ENCODE data around the gene MARCHF9. TPM values are rescaled to one million over a fixed set of nuclear protein-coding genes. Genes with fewer than 3 reads are reported as not detected.
A peak's percentile ranks its signal among the peaks of the same experiment; 100 is the strongest.

Gene MARCHF9
- total RNA-seq, 1 donor = 2.6 TPM

DNA sequence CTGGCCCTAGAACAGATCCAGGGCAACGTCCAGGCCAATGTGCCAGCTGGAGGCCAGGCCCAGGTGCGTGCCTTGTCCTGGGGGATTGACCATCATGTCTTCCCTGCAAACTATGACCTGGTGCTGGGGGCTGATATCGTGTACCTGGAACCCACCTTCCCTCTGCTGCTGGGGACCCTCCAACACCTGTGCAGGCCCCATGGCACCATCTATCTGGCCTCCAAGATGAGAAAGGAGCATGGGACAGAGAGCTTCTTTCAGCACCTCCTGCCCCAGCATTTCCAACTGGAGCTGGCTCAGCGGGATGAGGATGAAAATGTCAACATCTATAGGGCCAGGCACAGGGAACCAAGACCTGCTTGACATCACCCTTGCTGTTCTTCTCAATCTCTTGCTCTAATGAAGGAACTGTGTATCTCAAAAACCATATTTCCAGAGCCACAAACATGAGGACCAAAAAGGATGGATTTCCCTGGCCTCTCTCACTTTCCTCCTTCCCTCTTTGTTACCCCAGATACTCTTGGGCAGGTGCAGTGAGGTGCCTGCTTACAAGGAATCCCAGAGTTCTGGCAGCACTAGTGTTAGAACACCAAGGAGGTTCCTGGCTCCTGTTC lies 25.5 kb downstream of the MARCHF9 start:
- TF ChIP-seq, protein P1, sequence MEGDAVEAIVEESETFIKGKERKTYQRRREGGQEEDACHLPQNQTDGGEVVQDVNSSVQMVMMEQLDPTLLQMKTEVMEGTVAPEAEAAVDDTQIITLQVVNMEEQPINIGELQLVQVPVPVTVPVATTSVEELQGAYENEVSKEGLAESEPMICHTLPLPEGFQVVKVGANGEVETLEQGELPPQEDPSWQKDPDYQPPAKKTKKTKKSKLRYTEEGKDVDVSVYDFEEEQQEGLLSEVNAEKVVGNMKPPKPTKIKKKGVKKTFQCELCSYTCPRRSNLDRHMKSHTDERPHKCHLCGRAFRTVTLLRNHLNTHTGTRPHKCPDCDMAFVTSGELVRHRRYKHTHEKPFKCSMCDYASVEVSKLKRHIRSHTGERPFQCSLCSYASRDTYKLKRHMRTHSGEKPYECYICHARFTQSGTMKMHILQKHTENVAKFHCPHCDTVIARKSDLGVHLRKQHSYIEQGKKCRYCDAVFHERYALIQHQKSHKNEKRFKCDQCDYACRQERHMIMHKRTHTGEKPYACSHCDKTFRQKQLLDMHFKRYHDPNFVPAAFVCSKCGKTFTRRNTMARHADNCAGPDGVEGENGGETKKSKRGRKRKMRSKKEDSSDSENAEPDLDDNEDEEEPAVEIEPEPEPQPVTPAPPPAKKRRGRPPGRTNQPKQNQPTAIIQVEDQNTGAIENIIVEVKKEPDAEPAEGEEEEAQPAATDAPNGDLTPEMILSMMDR (IDR thresholded peaks at IDR 0.05; ENCODE audit: insufficient read depth, low read depth, low read length) = no peak
- DNase-seq (ENCODE audit: low read depth) = no peak
- no peak overlapping the region for H3K4me3 ChIP-seq (ENCODE audit: low read depth, low read length)

DNA sequence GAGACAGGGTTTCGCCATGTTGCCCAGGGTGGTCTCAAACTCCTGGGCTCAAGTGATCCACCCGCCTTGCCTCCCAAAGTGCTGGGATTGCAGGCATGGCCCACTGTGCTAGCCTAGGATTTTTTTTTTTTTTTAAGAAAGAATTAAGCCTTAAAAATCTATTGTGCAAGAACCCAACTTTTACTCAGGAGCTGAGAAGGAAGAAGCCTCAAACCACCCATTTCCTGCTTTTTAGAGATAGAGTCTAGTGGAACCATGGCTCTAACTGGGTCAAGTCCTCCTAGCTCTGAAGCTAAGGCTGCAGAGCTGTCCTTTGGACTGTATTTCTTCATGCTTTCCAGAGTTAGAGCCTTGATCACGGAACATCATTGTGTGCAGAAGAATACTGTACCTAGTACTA lies 26.3 kb downstream of the MARCHF9 start:
- H3K4me3 ChIP-seq (ENCODE audit: low read depth, low read length) = no peak overlapping the region
- TF ChIP-seq, protein P1 (IDR thresholded peaks at IDR 0.05; ENCODE audit: insufficient read depth, low read depth, low read length) = no peak
- DNase-seq (ENCODE audit: low read depth) = no peak

DNA sequence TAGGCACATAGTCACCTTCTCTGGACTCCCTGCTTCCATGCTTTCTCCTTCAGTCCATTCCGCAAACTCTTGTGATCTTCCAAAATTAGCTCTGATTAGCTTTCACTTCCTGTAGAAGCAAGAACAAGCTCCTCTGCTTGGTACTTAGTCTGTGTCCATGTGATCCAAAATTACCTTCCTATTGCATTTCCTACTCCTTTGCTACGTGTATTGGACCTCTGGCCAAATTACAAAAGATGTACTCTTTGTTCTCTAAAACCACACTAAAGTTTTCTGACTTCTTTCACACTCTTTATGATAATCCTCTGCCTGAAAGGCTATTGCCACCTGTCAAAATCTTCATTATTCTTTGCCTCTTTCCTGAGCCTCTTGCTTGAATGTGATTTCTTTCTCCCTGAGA lies 26.9 kb downstream of the MARCHF9 start:
- no peak overlapping the region for H3K4me3 ChIP-seq (ENCODE audit: low read depth, low read length)
- TF ChIP-seq, protein P1 (IDR thresholded peaks at IDR 0.05; ENCODE audit: insufficient read depth, low read depth, low read length) = no peak
- no peak for DNase-seq (ENCODE audit: low read depth)

GRCh38 chr12:57782243-57782607 lies 27.3 kb downstream of the MARCHF9 start:
- TF ChIP-seq, protein P1 (IDR thresholded peaks at IDR 0.05; ENCODE audit: insufficient read depth, low read depth, low read length) = no peak
- DNase-seq (ENCODE audit: low read depth) = no peak
- no peak overlapping the region for H3K4me3 ChIP-seq (ENCODE audit: low read depth, low read length)

DNA sequence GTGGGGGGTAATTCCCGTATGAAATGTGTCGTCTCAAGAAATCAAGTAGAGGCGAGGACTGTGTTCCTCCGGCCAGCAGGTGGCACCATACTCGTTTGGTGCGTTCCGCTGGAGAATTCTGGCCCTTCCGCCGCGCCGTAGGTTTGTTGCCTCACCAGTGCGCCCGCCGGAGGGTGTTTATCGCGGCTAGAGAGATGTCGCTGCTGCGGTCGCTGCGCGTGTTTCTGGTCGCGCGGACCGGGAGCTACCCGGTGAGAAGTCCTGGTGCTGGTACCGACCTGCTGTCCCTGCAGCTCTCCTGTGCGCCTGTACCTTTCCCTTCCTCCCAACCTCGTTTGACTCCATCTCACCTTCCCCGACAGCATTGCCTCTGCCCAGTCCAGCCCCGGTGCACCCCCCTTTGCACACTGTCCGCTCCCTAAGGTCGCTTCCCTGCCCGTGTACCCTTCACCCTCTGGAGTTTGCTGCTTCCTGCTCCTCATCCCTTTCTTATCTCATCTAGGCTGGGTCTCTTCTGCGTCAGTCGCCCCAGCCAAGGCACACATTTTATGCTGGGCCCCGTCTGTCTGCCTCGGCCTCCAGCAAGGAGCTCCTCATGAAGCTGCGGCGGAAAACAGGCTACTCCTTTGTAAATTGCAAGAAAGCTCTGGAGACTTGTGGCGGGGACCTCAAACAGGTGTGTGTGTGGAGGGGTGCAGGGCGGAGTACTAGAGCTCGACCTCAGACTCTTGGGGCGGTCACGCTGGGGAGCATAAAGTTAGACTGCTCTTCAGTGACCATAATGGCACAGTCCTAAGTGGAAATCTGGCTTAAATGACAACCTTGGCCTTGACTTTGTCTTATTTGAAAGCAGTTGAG lies 27.9 kb downstream of the MARCHF9 start, which contains the start of gene TSFM:
TSS of gene TSFM (plus strand) at position 180 of the 858 bp plus-strand sequence. CDS start at position 195, 15 bp downstream.
- DNase-seq (ENCODE audit: low read depth) = peak; percentile 95
- peak within 1 kb of the TSS; percentile 72 for H3K4me3 ChIP-seq (ENCODE audit: low read depth, low read length)
- TF ChIP-seq, protein P1 (IDR thresholded peaks at IDR 0.05; ENCODE audit: insufficient read depth, low read depth, low read length) = peak; percentile 91

- DNase-seq (ENCODE audit: low read depth) = no peak
- TF ChIP-seq, protein P1 (IDR thresholded peaks at IDR 0.05; ENCODE audit: insufficient read depth, low read depth, low read length) = no peak
- peak overlapping the region; percentile 72 for H3K4me3 ChIP-seq (ENCODE audit: low read depth, low read length)
Measured at GRCh38 chr12:57783466-57783801, 28.5 kb downstream of the MARCHF9 start.
